Measurements from ENCODE around the gene KRTAP10-4. TPM values are rescaled to one million over a fixed set of nuclear protein-coding genes. Genes with fewer than 3 reads are reported as not detected.
"Not testable (repeated sequence)": the region's sequence is repeated elsewhere in the genome, so short reads cannot be mapped to it uniquely, and the experiment has no call there.

KRTAP10-4 gene
- polyA plus RNA-seq, 12 donors, result not detected

DNA sequence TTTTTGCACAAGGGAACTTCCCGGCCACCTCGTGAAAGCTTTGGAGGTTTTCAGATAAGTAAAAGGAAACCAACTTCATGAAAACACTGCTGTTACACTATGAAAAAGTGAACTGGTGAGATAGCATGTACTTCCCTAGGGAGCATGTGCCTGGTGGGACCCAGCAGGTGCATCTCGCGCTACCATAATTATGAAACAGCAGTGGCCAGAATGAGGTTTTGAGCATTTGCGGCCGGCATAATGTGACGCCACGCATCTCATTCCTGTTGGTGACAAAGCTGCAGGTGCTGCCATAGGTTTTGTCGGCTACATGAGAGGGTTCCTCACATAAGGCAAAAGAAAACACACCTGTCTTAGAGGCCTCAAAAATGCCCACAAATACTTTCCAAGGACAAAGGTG, 16.6 kb upstream of the KRTAP10-4 start:
- DNase-seq, result no peak

DNA sequence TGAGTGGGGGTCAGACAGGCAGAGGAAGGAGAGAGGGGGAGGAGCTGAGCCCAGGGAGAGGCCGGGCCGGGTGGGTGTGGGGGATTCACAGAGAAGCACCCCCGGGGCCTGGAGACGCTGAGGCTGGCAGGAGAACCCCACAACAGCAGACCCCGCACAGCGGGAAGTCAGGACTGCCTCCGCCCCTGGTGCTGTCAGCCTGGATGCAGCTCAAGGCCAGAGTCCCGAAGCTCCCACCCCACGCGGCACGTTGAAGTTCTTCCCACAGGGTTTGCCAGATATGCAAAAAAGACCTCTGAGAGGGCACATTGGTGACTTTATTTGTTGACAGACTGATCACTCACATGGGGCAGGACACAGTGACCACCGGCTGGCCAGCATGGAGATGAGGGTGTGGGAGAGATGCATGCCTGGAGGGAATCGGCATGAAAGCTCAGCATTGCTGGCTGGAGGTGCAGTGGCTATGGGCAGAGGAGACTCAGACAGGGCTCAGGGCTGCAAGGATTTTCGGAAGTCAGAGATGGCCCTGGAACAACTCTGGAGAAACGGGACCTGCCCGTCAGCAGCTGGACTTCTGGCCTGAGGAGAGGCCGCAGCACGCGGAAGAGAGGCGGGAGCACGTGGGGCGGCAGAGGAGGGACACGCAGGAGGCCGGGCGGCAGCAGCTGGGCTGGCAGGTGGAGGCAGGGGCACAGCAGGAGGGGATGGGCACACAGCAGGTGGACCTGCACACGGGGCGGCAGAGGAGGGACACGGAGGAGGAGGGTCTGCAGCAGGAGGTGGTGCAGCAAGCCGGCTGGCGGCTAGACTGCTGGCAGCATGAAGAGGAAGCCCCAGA, 15.8 kb upstream of the KRTAP10-4 start:
- no peak for DNase-seq

DNA sequence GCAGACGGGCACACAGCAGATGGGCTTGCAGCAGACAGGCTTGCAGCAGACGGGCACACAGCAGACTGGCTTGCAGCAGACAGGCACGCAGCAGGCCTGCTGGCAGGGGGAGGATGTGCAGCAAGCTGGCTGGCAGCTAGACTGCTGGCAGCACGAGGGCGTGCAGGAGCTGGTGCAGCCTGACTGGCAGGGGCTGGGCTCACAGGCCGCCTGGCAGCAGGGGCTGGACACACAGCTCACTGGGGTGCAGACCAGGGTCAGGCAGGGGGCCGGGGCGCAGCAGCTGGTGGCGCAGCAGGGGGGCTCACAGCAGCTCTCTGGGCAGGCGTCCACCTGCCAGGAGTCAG, 15.2 kb upstream of the KRTAP10-4 start:
- not testable (repeated sequence) for DNase-seq

DNA sequence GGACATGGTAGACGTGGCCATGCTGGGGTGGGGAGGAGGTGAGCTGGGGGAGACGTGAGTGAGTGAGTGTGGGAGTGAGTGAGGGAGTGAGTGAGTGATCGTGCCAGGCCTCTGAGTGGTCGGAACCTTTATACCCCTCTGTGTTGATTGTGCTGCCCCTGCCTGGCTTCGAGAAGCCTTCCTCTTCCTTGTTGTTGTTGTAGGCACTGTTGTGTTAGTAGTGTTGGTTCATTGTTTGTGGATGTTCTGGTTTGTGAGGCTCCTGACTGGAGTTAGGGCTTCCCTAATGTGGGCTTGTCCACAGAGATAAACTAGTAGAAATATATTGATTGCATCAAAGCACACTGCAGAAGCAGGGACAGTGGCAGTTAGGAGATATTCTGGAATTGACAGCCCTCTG, 14.8 kb upstream of the KRTAP10-4 start, which contains the start of gene KRTAP10-3:
Gene KRTAP10-3, minus strand, starts transcription at position 101 of the 400 bp plus-strand sequence. Its CDS starts 80 bp downstream, at position 21.
- DNase-seq, result no peak

DNA sequence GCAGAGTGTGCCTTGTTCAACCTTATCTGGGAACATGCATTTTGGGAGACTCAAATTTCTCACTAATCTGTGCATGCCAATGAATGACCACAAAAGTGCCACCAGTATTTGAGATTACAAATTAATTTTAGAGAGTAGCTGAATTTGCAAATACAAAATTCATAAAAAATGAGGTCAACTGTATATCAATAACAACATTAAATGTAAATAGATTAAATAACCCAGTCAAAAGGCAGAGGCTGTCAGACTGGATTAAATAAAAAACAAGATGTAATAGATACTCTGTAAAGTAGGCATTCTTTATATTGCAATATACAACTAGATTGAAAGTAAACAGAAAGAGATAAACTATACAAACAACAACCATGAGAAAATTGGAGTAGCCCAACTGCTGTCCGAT, 9.4 kb upstream of the KRTAP10-4 start:
- DNase-seq, result no peak

DNA sequence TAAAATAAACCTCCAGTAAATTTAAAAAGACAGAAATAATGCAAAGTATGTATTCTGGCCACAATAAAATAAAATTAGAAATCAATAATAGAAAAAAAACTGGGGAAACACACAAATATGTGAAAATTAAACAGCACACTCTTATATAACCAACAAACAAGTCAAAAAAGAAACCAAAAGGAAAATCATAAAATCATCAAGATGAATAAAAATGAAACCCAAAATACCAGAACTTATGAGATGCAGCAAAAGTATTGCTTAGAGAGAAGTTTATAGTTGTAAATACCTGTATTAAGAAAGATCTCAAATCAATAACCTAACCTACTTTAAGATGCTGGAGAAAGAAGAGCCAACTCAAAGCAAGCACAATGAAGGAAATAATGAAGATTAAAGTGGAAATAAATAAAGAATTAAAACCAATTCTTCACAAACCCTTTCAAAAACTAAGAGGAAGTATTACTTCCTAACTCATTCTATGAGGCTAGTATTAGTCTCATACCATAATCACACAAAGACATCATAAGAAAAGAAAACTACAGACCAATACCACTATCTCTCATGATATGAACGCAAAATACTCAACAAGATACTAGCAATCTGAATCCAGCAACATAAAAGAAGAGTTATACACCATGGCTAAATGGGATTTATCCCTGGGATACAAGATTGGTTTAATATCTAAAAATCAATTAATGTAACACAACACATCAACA, 8.5 kb upstream of the KRTAP10-4 start:
- DNase-seq, result no peak

DNA sequence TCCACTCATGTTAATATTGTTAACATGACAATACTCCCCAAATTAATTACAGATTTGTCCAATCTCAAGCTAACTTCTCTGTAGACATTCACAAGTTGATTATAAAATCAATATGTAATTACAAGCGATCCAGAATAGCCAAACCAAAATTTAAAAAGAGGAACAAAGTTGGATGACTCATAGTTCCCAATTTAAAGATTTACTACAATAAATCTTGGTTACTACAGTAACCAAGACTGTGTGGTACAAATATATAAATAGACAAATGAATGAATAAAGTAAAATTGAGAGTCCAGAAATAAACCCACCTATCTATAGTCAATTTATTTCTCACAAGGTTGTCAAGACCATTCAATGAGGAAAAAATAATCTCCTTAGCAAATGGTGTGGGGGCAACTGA, 7.1 kb upstream of the KRTAP10-4 start:
- DNase-seq, result no peak

DNA sequence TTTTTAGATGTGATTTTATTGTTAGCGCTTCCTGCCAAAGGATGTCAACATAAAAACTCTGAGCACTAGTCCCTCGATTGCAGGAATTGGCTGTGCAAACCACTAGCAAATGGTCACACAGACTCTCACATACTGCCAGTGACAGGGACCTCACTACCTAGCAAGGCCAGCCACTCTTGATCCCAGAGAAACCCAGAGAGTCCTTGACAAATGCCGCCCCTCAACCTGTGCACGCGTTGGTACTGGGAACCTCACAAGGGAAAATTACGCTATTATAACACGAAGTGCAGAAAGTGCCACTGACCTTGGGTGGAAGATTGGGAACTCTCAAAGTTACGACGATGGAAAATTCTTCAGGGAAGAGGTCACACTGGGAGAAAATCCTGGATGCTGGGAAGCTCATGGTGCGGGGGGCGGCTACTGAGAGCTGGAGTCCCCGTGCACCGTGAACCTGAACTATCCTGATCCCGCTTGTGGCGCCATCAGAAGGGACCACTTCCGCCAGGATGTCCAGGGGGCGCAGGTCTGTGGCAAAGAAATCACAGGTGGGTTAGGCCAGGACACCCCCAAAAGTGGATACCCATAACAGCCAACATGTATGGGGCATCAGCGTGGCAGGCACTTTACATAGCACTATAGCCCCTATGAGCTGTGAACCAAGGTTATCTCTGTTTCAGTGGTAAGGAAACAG, 5.9 kb upstream of the KRTAP10-4 start:
- no peak for DNase-seq

DNA sequence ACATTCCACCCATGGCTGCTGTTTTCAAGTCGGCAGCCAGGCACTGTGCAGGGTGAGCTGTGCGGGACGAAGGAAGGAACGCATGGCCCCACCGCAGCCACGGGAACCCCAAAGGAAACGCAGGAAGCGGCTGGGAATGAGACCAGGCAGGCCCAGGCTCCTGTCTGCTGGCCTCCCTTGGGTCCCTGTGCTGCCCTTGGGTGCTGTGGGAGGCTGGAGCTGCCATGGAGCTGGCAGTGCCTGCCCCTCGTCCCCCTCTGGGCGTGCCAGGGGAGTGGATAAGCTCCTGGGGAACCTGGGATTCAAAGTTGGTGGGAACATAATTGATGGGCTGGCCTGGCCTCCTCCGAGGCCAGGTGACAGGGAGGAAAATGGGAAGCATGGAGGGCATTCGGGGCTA, 5.3 kb upstream of the KRTAP10-4 start:
- no peak for DNase-seq

DNA sequence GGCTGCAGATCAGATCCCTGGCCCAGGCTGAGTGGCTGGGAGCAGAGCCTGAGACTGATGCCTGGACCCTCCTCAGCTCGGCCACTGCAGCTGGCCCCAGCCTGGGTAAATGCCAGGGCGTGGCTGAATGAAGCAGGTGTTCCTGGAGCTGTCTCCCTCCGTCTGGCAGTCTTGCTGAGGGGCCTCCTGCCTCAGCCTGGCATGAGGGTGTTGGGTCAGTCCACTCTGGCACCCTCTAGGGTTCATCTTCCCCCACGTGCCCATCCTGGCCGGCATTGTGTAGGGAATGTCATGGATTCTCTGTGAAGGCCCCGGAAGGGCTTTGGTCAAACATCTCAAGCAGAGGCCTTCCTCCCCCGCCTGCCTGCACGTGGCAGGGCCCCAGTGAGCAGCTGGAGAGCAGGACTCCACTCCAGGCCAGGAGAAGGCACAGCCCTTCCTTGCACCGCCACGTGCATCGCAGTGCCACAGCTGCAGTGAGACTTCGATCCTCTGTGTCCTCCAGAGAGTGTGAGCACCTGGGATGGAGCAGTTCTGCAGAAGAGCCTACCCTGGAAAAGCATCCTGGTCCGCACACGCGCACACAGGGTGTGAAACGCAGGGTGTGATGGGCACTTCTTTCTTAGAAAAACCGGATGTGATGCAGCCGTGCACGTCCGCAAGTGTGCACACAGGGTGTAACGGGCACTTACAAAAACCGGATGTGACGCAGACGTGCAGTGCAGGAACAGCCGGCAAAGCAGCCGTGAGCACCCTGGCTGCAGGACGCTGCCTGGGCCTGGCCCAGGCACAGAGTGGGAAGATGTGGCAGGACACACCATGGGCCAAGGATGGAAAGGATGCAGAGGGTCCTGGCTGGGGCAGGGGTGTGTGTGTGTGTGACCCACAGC, 4.6 kb upstream of the KRTAP10-4 start:
- DNase-seq, result no peak

DNA sequence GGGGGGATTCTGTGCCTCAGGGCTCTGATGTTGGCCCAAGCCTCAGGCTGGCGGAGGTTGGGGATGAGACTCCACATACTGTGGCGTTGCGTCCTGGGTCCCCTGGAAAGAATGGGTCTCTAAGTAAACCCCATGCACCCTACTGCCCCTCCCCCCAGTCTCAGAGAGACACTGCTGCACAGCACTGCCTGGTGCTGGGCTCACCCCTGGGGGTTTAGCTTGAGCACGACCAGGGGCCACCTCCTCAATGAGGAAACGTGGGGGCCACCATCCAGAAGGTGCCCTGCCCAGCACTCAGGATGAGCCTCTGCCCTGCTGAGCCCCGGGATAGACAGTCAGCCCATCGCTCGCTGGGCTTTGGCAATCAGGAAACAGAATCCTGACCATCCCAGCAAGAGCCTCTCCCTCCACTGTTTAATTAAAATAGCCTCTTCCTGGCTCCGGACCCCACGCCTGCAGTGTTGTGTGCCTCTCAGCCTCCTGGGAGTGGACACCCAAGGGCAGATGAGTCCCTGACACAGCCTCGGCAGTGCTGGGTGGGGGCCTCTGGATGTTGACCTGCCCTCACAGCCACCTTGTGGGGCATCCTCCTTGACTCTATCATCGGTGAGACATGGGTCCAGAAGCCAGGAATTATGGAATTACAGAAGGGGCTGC, 3.5 kb upstream of the KRTAP10-4 start:
- DNase-seq, result no peak

DNA sequence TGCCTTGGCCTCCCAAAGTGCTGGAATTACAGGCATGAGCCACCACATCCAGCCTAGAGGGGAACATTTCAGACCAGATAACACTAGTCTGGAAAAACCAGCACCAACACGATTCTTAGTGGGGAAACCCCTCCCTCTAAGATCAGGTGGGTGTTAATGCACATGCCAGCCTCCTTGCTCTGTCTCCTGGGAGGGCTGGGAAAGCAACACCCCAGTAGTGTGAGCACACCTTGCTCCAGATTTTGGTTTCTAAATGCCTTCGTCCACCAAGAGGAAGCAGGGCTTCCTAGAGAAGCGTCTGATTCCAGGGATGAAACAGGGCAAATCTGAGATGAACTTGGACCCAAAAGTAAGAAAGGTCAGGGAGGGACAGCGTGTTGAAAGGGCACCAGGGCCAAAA, 2.2 kb upstream of the KRTAP10-4 start:
- no peak for DNase-seq

DNA sequence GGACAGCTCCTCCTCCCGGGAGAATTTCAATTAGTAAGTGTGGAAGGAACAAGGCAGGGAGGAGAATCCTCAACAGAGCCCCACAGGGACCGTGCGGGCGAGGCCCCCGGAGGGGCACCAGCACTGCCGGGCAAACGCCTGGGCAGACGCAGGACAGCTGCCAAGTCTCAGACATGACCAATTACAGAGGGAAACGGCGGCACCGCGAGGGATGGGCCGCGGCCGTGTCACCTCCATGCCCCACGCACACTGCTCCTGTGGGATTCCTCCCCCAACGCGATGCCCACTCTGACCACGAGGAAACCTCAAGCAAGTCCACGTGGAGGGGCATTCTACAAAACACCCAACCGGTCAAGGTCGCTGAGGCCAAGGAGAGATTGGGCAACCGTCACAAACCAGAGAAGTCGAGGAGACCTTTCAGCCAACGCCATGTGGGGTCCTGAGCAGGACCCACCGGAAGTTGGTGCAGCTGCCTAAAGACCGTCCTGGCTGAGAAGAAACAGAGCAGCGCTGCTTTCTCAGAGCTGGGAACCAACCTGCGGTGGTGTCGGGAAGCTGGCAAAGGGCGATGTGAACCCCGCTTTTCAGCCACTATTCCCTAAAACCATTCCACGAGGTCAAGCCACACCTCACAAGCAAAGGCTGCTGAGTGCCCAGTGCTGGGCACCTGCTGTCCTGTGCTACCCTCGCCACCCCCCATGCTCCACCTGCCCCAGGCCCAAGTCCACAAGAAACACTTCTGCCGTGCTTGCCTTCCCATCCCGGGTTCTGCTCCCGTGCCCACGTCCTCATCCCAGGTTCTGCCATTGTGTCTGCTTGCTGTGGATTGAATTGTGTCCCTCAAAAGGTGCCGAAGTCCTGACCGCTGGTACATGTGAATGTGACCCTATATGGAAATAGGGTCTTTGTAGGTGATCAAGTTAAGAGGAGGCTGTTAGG, 1.4 kb upstream of the KRTAP10-4 start:
- DNase-seq, result no peak

DNA sequence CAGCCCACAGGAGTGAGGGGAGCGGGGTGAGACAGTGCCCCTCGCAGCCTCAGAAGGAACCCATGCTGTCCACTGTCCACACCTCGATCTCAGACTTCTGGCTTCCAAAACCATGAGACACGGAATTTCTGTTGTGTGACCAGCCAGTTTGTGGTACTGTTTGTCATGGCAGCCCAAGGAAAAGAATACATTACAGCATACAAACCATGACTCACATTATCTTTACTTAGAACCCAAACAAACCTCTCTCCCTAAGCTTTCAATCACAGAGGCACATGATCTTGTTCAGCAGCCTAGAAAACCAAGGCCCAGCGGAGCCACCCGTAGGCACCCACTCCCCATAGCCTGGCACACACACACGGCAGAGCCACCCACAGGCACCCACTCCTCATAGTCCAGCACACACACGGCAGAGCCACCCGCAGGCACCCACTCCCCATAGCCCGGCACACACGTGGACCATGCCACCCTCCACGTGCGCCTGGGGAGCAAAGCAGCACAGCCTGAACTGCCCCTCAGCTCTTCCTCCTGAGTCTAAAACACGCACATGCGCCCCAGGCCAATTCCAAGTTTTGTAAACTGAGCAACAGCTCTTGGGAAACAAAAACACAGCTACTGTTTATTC, 458 bp upstream of the KRTAP10-4 start:
- DNase-seq, result no peak

DNA sequence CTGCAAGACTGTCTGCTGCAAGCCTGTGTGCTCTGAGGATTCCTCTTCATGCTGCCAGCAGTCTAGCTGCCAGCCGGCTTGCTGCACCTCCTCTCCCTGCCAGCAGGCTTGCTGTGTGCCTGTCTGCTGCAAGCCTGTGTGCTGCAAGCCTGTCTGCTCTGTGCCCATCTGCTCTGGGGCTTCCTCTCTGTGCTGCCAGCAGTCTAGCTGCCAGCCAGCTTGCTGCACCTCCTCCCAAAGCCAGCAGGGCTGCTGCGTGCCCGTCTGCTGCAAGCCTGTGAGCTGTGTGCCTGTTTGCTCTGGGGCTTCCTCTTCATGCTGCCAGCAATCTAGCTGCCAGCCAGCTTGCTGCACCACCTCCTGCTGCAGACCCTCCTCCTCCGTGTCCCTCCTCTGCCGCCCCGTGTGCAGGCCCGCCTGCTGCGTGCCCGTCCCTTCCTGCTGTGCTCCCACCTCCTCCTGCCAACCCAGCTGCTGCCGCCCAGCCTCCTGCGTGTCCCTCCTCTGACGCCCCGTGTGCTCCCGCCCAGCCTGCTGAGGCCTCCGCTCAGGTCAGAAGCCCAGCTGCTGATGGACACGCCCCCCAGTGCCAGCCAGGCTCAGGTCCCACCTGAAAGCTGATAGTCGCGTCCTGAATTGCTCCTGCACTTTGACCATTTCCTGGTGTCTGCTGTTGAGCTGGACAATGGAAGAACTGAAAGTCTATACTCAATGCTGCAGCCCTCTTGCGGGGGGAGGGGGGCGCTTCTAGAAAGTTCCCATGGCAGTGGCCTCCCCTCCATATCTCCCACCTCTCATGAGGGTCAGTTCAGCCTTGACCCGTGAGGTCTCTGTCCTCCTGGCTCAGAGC, 1.2 kb downstream of the KRTAP10-4 start:
- no peak for DNase-seq

DNA sequence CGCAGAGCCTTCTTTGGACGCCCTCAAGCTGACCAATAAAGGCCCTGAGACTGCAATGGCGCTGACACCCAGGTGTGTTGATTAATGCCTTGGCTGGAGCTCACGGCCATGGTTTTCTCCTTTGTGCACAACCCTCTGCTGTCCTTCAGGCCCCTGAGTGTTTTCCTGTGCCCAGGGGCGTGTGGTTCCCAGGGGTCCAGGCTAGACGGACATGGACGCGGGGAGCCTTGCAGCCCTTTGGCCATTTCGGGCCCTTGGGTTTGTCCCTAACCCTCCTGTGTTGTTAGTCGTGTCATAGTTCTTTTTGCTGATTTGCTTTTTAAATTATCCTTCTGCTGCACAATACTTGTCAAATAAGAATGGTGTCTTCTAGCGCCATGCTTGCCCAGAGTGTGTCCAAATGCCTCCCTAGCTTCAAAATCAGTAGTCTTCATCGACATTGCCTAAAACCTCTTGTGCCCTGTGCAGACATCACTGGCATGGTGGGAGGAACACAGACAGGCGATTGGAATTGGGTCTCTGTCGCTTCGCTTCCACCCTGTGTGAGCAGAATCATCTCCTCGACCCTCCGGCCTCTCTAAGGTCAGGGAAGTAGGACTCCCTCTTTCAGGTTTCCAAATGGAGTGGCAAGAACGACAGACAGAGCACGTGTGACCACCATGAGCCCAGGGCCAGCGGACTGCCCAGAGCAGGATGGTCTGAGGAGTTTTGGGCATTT, 1.9 kb downstream of the KRTAP10-4 start:
- no peak for DNase-seq

DNA sequence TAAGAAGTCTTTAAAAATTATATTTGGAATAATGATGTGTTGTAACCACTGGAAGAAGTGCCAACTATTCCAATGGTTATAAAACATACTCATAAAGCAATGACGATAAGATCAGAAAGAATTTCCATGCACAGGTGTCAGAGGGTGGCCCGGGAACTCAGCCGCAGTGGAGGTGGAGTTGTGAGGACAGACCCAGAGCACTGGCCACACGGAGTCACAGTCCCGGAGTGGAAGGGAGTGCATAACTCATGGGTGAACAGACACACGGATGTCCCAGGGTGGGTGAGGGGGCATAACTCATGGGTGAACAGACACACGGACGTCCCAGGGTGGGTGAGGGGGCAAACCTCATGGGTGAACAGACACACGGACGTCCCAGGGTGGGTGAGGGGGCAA, 2.5 kb downstream of the KRTAP10-4 start:
- no peak for DNase-seq

All from muscle of arm (tissue), 12 donors.